Measurements from ENCODE around the gene NKD1. TPM values are rescaled to one million over a fixed set of nuclear protein-coding genes. Genes with fewer than 3 reads are reported as not detected.
"Not testable (repeated sequence)": the region's sequence is repeated elsewhere in the genome, so short reads cannot be mapped to it uniquely, and the experiment has no call there.

NKD1 gene
- total and polyA plus RNA-seq, 2 donors from 2014 or later = 1.1 to 9.9 TPM

GRCh38 chr16:50576403-50577113 lies 28.4 kb downstream of the NKD1 start:
- H3K27ac ChIP-seq (ENCODE audit: low read depth in 2 of 2, low read length in 2 of 2) = no peak overlapping the region
- H3K4me1 ChIP-seq (ENCODE audit: control insufficient read depth in 2 of 3, insufficient read depth in 2 of 3, low read depth in 1 of 3, low read length in 3 of 3) = no peaks in the 10 kb centered on the region
- H3K27me3 ChIP-seq (ENCODE audit: control insufficient read depth, insufficient read depth, low read length) = no peaks in the 10 kb centered on the region
- intact Hi-C loops (cut with DNase I) = no loop called here
- FAIRE-seq (no peak), DNase-seq (no peak)
- no peak for TF ChIP-seq CTCF (IDR thresholded peaks at IDR 0.05; ENCODE audit: borderline replicate concordance, extremely low read depth, insufficient read depth)
- H3K36me3 ChIP-seq (ENCODE audit: control insufficient read depth in 2 of 3, insufficient read depth in 3 of 3, low read length in 3 of 3) = no peaks in the 10 kb centered on the region
- H3K9ac ChIP-seq (ENCODE audit: low read length in 3 of 3) = no peak overlapping the region
- H3K4me3 ChIP-seq (ENCODE audit: low read length in 3 of 3) = no peak overlapping the region
- no peaks in the 10 kb centered on the region for H3K9me3 ChIP-seq (ENCODE audit: control insufficient read depth in 2 of 3, insufficient read depth in 1 of 3, low read length in 3 of 3)

- H3K4me1 ChIP-seq (ENCODE audit: control insufficient read depth in 2 of 3, insufficient read depth in 2 of 3, low read depth in 1 of 3, low read length in 3 of 3) = no peaks in the 10 kb centered on the region
These were observed 29.9 kb downstream of the NKD1 start for GRCh38 chr16:50578137-50578536.

GRCh38 chr16:50579373-50579772 lies 31.2 kb downstream of the NKD1 start:
- H3K9me3 ChIP-seq (ENCODE audit: control insufficient read depth in 2 of 3, insufficient read depth in 1 of 3, low read length in 3 of 3); H3K9ac ChIP-seq (ENCODE audit: low read length in 3 of 3); H3K4me3 ChIP-seq (ENCODE audit: low read length in 3 of 3); H3K4me1 ChIP-seq (ENCODE audit: control insufficient read depth in 2 of 3, insufficient read depth in 2 of 3, low read depth in 1 of 3, low read length in 3 of 3); H3K36me3 ChIP-seq (ENCODE audit: control insufficient read depth in 2 of 3, insufficient read depth in 3 of 3, low read length in 3 of 3); DNase-seq; intact Hi-C loops (cut with DNase I); H3K27ac ChIP-seq (ENCODE audit: low read depth in 2 of 2, low read length in 2 of 2); FAIRE-seq; H3K27me3 ChIP-seq (ENCODE audit: control insufficient read depth, insufficient read depth, low read length): not testable (repeated sequence)

More at GRCh38 chr16:50578137-50578536, 29.9 kb downstream of the NKD1 start:
- no peak for DNase-seq
- H3K9ac ChIP-seq (ENCODE audit: low read length in 3 of 3) = no peak overlapping the region
- intact Hi-C loops (cut with DNase I) = no loop called here
- no peaks in the 10 kb centered on the region for H3K9me3 ChIP-seq (ENCODE audit: control insufficient read depth in 2 of 3, insufficient read depth in 1 of 3, low read length in 3 of 3)
- no peak for TF ChIP-seq CTCF (IDR thresholded peaks at IDR 0.05; ENCODE audit: borderline replicate concordance, extremely low read depth, insufficient read depth)
- no peak overlapping the region for H3K27ac ChIP-seq (ENCODE audit: low read depth in 2 of 2, low read length in 2 of 2)
- no peak overlapping the region for H3K4me3 ChIP-seq (ENCODE audit: low read length in 3 of 3)
- FAIRE-seq = no peak
- H3K27me3 ChIP-seq (ENCODE audit: control insufficient read depth, insufficient read depth, low read length) = no peaks in the 10 kb centered on the region
- H3K36me3 ChIP-seq (ENCODE audit: control insufficient read depth in 2 of 3, insufficient read depth in 3 of 3, low read length in 3 of 3) = no peaks in the 10 kb centered on the region

- H3K9ac ChIP-seq (ENCODE audit: low read length in 3 of 3) = no peak overlapping the region
- H3K9me3 ChIP-seq (ENCODE audit: control insufficient read depth in 2 of 3, insufficient read depth in 1 of 3, low read length in 3 of 3) = no peaks in the 10 kb centered on the region
- no peaks in the 10 kb centered on the region for H3K36me3 ChIP-seq (ENCODE audit: control insufficient read depth in 2 of 3, insufficient read depth in 3 of 3, low read length in 3 of 3)
- no peak for DNase-seq
- intact Hi-C loops (cut with DNase I) = no loop called here
- no peak overlapping the region for H3K4me3 ChIP-seq (ENCODE audit: low read length in 3 of 3)
- H3K4me1 ChIP-seq (ENCODE audit: control insufficient read depth in 2 of 3, insufficient read depth in 2 of 3, low read depth in 1 of 3, low read length in 3 of 3) = no peaks in the 10 kb centered on the region
- no peak for TF ChIP-seq CTCF (IDR thresholded peaks at IDR 0.05; ENCODE audit: borderline replicate concordance, extremely low read depth, insufficient read depth)
- FAIRE-seq = no peak
- H3K27ac ChIP-seq (ENCODE audit: low read depth in 2 of 2, low read length in 2 of 2) = no peak overlapping the region
- H3K27me3 ChIP-seq (ENCODE audit: control insufficient read depth, insufficient read depth, low read length) = no peaks in the 10 kb centered on the region
These were observed 32.1 kb downstream of the NKD1 start for GRCh38 chr16:50580180-50580798.

Measured in kidney (tissue), 14 donors.